T47D (cell line): ENCODE measurements around the gene PPM1H.
"Not testable (repeated sequence)": the region's sequence is repeated elsewhere in the genome, so short reads cannot be mapped to it uniquely, and the experiment has no call there.

Source experiments
- DNase-seq, 2 experiments: peaks; one replicate each; pipeline versions ENCODE4 v3.0.0 to v3.0.0-alpha.2; 2011 to 2012; ENCODE audit warnings: low read depth in 1 of 2, low spot score in 1 of 2
- JUND ChIP-seq: IDR thresholded peaks from 2 replicates; pipeline ENCODE4 v1.6.1; 2012; ENCODE audit warnings: low read depth
- in situ Hi-C: cut with HindIII; loops from 2 replicates; pipeline ENCODE4 v1.10.0; 2016; ENCODE audit warnings: low sequenced_read_pairs, low pct_unique_long_range_greater_than_20kb

PPM1H gene

DNA sequence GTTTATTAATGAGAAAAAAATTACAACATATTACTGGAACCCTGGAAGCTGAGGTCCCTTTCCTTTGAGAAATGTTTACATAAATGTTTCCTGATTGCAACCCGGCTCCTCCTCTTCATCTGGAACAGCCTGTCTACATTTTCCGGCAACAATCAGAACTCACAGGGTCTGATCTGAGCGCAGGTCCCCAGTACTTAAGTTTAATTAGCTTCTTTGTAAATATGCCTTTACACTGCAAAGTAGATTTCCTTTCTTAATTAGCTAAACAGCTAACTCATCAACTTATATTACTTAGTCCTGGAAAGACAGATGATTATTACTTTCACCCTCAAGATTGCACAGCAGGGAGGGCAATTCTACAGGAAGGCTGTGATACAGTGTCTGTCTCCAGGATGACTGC lies 255.3 kb downstream of the PPM1H start:
- in situ Hi-C loops, result no loop called here
- no peak for DNase-seq
- no peak for TF ChIP-seq JUND

GRCh38 chr12:62677355-62677754 lies 257.6 kb downstream of the PPM1H start:
- no peak for DNase-seq
- in situ Hi-C loops, result no loop called here
- no peak for TF ChIP-seq JUND

GRCh38 chr12:62676521-62677307 lies 258.2 kb downstream of the PPM1H start:
- in situ Hi-C loops, result no loop called here
- no peak for TF ChIP-seq JUND
- peak in 1 of 2 experiments; percentile 7 for DNase-seq

GRCh38 chr12:62673028-62673815 lies 261.7 kb downstream of the PPM1H start:
- TF ChIP-seq JUND, result no peak
- in situ Hi-C loops, result no loop called here
- no peak for DNase-seq

DNA sequence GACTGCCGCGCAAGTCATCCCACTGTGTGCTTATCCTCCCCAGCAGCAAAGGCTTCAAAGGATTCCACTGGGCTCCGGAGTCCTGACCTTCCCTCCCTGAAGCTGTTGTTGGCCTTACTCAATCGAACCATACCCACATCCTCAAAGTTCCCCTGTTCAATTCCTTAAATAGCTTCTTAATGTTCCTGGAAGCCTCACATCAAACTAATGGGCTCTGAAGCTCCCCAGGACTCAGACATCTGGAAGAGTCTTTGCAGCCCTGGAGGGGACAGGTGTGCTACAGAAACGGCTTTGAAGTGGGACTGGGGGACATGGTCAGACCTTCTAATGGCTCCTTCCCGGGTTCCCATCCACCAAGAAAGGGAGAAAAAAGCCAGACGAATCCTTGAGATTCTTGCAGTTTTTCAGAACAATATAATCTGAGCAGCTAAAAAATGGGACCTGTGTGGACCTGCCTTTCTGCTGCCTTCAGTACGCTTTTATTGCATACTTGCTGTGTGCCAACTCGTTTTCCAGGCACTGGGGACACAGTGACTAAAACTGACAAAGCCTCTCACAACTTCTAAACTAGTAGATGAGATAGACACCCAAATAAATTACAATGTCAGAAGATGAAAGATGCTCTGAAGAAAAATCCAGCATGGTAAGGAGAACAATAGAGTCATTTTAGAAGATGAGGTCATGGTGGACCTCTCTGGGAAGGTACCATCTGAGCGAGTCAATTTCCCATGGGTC lies 263.8 kb downstream of the PPM1H start:
- TF ChIP-seq JUND, result no peak
- in situ Hi-C loops, result no loop called here
- no peak for DNase-seq

DNA sequence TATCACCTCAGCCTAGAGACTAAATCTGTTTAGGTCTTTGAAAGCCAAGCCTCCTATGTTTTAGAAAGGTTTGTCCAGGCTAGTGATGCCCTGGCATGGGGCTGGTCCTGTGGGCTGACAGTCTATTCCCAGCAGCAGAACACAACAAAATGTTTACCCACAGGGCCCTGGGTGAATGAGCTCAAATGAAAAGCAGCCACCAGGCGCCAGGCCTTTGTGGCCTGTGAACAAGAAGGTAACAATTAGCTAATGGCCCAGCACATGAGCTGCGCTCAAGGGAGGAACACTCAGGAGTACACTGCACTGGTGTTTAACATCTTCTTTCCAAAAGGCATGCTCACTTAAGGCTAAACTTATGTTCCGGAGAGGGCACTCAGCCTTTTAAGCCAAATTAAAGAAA lies 266.2 kb downstream of the PPM1H start:
- TF ChIP-seq JUND, result no peak
- no peak for DNase-seq

DNA sequence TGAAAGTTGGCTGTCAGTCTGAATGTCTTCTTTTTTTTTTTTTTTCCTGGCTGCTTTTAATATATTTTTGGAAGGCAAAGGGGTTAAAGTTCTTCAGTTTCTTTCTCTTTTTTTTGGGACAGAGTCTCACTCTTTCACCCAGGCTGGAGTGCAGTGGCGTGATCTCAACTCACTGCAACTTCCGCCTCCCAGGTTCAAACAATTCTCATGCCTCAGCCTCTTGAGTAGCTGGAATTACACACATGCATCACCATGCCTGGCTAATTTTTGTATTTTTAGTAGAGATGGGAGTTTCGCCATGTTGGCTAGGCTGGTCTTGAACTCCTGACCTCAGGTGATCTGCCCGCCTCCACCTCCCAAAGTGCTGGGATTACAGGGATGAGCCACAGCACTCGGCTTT lies 270.0 kb downstream of the PPM1H start:
- DNase-seq, in situ Hi-C loops: not testable (repeated sequence)

More for the DNA sequence above, 266.2 kb downstream of the PPM1H start:
- in situ Hi-C loops, result no loop called here

DNA sequence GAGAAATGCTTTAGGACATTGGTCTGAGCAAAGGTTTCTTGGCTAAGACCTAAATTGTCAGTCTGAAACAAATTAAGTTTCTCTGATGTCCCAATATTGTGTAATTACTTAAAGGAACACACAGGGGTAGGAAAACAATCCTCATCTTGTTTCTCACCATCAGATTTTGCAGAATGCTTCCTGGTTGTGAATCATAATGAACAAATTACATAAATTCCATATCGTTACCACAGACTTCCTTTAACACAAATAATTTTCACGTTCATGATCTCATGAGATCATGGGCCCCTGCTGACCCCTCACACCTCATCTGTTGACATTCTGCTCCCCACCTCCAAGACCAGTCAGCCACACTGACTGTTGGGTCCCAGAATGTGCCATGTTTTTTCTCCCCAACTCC lies 274.2 kb downstream of the PPM1H start:
- in situ Hi-C loops, result no loop called here
- no peak for TF ChIP-seq JUND
- no peak for DNase-seq

- in situ Hi-C loops, result no loop called here
- no peak for DNase-seq
- TF ChIP-seq JUND, result no peak
Observed at GRCh38 chr12:62659453-62660295, 275.3 kb downstream of the PPM1H start.

GRCh38 chr12:62658910-62659309 lies 276.0 kb downstream of the PPM1H start:
- no peak for DNase-seq
- in situ Hi-C loops, result no loop called here
- no peak for TF ChIP-seq JUND

- TF ChIP-seq JUND, result no peak
- in situ Hi-C loops, result no loop called here
- DNase-seq, result no peak
Observed at GRCh38 chr12:62657363-62657632, 277.7 kb downstream of the PPM1H start.
